ENCODE measurements around the gene S100A9.
"Not testable (repeated sequence)": the region's sequence is repeated elsewhere in the genome, so short reads cannot be mapped to it uniquely, and the experiment has no call there.

The S100A9 gene

DNA sequence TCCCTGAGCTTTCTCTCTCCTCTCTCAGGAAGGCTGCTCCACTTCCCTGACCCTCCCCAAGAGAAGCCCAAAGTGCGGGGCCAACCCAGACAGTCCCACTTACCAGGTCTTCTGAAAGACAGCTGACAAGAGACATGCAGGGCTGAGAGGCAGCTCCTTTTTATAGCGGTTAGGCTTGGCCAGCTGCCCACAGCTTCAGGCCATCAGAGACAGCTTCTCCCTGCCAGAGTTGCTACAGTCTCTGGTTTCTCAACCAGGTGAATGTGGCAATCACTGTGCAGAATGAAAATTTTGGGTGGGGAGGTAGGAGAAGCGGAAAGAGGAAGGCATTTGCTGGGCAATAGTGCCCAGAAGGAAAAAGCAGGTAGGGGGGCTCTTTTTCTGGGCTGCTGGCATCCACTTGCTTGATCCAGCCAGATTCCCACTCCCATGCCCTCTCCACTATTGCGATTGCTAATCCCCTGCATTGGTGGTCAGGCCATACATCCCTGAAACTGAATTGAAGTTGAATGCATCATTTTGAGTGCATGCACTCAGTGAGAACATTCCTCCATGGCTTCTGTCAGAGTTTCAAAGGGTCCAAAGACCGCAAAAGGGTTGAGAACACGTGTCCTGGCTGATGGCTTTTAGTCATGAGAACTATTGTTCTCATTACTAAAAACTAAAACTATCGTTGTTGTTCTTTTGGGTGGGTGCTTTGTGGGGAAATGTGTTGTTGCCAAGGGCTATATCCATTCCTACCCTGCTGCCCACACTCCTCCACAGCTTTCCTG lies 33.5 kb downstream of the S100A9 start, which contains the start of gene S100A8:
S100A8 (minus strand) TSS at position 136 of the 773 bp plus-strand sequence. CDS start 538 bp downstream, outside the sequence.
- DNase-seq: peak; percentile 24

DNA sequence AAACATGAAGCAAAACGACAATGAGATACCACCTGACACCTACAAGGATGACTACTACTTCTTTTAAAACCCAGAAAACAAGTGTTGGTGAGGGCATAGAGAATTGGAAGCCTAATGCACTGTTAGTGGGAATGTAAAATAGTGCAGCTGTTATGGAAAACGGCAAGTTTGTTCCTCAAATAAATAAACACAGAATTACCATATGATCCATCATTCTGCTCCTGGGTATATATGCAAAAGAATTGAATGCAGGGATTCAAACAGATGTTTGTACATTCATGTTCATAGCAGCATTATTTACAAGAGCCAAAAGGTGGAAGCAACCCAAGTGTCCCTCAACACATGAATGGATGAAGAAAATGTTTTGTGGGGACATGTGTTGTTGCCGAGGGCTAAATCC lies 34.6 kb downstream of the S100A9 start:
- DNase-seq: no peak

DNA sequence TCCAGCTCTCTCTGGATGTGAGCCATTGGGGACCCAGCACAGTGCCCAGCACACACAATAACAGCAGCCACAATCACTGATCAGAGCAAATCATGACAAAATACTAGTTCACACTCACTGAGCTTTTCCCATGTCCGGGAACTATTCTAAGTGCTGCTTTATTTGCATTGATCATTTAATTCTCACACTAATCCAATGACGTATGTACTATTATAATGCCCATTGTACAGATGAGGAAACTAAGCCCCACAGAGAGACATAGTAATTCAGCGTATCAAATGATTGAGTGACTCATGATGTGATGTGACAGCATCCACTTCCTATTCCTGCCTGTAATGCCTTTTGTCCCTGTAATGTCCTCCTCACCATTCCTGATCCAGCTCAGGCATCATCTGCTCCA lies 35.2 kb downstream of the S100A9 start:
- DNase-seq: no peak

GRCh38 chr1:153393926-153394325 lies 36.3 kb downstream of the S100A9 start:
- DNase-seq: no peak

GRCh38 chr1:153394391-153394790 lies 36.7 kb downstream of the S100A9 start:
- no peak for DNase-seq

DNA sequence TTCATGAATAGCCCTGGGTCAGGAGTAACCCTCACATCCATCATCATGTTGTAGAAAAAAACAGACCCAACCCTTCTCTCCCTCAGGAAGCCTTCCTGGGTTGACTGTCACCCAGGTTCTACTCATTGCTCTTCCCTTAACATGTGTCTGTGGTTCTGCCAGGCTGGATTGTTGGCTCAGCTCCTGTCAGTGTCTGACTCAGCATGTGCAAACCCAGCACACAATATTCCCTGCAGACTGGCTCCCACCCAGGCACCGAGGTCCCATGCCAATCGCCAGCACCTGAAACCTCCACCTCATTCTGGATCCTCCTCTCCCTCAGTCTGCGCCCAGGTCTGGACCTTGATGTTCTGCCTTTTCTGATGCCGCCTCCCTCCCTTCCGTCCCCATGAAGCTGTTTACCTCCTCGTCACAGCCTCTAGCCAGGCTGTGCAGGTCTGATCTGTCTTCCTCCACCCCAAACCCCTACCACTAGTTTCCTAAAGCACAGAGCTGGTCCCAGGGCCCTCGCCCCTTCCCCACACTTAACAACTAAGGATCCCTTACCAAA lies 37.6 kb downstream of the S100A9 start:
- no peak for DNase-seq

DNA sequence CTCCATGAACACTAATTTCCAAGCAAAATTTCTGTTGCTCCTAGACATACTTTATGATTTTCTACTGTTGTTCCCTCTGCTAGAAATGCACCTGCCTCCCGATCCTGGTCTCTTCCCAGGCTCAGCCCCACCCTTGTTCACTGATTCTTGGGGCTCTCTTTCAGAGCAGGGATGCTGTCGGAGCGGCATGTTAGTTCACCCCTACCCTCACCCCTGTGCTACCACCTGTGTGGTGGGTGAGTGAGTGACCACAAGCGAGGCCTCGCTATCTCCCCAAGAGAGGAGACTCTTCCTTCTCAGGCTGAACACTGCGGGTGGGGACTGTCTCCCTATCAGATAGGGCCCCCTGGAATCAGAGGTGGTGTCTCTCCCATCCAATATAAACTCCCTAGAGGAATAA lies 38.1 kb downstream of the S100A9 start:
- no peak for DNase-seq

DNA sequence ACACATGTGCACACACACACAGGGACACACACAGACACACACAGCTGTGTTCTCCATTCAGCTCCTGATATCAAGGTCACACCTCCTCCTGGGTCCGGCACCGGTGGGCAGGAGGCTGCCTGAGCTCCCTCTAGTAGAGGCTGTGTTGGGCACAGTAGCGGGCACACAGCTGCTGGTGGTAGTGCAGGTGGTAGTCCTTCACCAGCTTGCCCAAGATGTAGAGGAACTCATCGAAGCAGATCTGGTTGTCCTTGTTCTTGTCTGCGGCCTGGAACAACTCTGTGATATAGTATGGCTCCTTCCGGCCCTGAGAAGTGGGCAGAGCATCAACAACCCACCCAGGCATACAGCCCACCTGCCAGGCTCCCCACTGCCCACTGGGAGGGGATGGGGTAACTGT lies 38.8 kb downstream of the S100A9 start:
- DNase-seq: no peak

DNA sequence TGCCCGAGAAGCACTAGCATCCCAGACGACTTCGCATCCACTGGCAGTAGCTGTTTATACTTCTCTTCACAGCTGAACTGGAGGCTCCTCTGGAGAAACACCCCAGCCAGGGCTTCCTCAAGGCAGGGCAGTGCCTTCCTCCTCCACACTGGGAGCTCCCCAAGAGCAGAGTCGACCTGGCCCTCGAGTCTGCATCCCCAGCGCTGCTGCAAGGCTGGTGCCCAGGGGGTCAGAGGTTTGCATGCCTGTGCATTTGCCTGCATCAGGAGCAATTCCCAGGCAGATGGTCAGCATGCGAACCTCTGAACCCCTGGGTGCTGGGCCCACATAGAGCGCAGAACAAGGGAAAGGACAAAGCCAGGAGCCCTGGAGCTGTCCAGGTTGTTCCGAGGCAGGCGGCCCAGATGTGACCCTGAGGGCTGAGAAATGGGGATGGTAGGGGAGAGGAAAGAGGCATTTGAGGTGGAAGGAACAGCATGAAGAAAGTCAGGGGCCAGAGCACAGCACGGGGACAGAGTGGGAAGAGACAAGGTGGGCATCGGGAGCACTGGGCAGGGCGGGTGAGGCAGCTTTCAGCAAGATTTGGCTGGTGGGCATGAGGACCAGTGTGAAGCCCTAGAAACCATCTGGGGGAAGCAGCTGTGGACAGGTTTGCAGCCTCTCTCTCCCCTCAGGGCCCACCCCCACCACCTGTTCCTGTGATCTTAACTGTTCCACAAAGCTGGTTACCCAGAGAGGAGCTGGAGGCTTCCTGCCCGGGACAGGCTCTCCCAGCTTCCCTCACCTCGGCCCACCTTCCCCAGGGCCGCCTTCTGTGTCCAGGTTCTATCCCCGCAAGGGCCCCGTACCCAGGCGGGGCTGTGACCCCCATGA lies 39.6 kb downstream of the S100A9 start:
- DNase-seq: no peak

GRCh38 chr1:153397924-153398651 lies 40.4 kb downstream of the S100A9 start:
- no peak for DNase-seq

DNA sequence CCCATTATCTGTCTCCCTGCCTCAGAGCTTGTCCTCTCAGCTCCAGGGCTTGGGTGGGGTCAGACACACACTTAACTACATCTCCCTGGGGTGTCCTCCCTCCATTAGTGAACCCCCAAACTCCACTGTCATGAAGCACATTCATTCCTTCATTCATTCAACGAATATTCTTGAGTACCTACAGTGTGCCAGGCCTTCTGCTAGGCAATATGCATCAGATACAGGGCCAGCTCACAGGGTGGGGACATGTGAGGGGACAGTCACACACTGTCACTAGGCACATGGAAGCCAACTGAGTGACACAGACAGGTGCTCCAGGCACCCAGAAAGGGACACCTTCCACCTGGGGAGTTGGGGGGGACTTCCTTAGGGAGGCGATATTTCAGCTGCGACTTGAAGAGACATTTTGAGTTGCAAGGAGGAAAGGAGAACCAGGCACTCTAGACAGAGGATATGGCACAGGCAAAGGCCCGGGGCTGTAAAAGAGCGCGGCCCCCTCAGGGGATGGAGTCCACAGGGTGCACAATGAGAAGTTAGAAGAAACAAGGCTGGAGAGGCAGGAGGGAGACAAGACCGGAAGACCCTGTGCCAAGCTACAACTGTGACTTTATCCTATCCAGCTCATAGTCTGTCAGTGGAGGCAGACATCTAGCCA lies 41.9 kb downstream of the S100A9 start:
- no peak for DNase-seq

DNA sequence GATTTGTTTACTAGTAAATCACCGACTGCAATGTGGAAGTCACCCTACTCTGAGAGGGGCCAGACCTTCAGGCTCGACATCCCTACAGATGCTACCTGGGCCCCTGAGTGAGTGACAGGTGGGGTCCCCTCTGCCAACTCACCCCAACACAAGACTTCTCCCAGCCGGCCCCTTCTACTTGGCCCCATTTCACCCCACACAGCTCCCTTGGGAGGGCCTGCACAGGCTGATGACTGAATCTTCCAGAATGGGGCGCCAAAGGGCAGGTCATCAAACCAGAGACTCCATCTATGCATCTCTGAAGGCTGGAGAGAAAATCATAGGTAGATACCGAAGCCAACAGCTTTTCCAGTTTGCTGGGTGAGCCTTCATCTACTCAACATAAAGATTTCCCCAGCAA lies 42.6 kb downstream of the S100A9 start:
- peak; percentile 37 for DNase-seq

GRCh38 chr1:153401461-153401860 lies 43.8 kb downstream of the S100A9 start:
- no peak for DNase-seq

DNA sequence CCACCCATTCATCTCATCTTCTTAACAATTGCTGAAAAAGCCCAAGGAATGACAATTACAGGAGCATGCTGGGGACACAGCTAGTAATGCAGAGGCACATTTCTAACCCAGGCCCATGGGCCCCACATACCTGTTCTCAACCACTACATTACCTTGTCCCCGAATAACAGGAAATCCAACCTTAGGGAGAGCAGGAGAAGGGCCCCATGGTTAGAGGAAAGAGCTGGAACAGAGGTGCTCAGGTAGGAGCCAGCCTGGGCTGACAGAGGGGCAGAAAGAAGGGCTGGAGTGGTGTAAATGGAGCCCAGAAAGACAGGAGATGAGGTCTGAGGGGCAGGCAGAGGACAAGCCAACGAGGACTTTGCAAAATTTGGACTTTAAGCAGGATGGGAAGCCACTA lies 44.6 kb downstream of the S100A9 start:
- DNase-seq: no peak

DNA sequence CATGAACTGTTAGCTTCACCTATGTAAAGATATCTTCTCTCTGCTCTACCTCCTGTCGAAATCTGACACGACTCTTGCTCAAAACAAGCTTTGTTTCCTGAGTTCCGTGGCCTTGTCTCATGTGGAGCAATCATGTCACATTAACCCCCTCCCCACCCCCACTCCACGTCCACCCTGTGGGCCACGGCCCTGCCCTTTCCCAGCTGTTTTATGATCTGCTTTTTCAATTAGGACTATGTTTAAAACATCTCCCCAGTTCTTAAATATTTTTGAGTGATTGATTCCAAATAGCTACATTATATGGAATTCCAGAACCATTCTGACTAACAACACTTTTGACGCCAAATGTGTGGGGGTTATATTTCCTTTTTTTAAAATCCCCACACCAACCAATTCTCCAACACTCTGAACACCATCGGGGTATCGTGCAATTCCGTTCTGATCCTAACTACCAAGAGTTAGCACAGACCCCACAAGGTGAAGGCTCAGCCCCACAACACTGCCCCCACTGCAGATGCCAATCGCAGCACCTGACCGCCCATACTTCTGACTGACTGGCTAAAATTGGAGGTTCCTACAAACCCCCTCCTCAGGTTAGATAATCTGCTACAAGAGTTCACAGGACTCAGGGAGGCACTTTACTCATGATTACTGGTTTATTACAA lies 45.9 kb downstream of the S100A9 start:
- no peak for DNase-seq

GRCh38 chr1:153404086-153404635 lies 46.5 kb downstream of the S100A9 start:
- no peak for DNase-seq

DNA sequence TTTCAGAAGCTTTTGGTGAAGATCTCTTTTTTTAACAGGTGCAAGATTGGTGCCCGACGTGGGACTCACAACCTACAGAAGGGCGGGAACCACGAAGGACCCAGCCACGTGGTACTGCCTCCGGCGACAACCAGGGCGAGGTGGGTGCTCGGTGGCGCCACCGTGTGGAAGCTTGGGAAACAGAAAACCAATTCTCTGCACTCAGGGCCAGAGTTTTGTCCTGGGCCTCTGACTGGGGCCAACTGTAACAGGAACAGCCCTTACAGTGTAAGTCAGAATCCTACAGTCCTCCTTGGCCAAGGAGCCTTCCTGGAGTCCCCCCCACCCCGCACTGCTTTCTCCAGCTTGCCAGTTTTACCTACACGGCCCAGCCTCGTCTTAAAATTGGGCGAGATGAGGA lies 47.1 kb downstream of the S100A9 start:
- no peak for DNase-seq

DNA sequence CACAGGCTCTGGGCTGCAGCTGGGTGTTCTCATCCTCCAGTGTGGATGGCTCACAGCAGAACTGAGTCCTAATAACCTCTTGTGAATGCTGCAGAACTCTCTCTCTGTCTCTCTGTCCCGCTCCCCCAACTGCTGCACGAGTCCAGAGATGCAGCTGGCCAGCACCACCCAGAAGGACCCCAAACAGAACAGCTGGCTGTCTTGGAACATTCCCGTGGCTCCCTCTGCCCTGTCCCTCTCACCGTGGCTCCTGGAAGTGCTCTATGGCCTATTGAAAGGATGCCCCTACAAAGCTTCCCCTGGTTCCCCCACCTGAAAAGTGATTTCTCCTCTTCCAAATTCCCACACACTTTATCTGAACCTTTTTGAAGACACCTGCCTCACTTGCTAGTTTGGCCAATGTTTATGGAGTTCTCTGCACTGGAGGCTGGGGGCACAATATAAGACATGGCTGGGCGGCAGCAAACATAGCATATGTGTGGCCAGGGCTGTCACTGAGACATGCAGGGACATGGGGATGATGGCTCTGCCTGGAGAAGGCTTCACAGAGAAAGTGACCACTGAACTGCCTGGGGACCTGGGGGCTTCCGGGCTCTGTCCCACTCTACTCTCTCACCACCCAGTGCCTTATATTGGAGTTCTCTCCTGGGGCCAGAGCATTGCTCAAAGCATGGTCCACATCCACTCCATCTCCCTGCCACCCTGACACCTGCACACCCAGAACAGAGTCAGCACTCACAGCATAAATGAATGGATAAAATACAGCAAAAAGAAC lies 48.4 kb downstream of the S100A9 start:
- DNase-seq: not testable (repeated sequence)

- DNase-seq: not testable (repeated sequence)
Measured at GRCh38 chr1:153407274-153407673, 49.6 kb downstream of the S100A9 start.

Data from DMS153 (cell line).